BLaER1 treated with 17β-estradiol and CSF1 and Interleukin-3, amounts not matched to agents 10 nM and 100 nM (cell line): Measurements from ENCODE around the gene TDRD7.
"Not testable (repeated sequence)": the region's sequence is repeated elsewhere in the genome, so short reads cannot be mapped to it uniquely, and the experiment has no call there.

Experiments used
- H3K27ac ChIP-seq, 11 experiments: shearing (Covaris generic); formaldehyde crosslinking; 2 replicates each; pipeline ENCODE4 v1.8.1; 2022
- H3K27me3 ChIP-seq, 11 experiments: shearing (Covaris generic); formaldehyde crosslinking; 2 replicates each; pipeline ENCODE4 v1.8.1; 2022
- H3K36me3 ChIP-seq, 11 experiments: shearing (Covaris generic); formaldehyde crosslinking; 2 replicates each; pipeline ENCODE4 v1.8.1; 2022
- H3K4me1 ChIP-seq, 10 experiments: shearing (Covaris generic); formaldehyde crosslinking; 2 replicates each; pipeline ENCODE4 v1.8.1; 2022
- H3K4me2 ChIP-seq, 11 experiments: shearing (Covaris generic); formaldehyde crosslinking; 2 replicates each; pipeline ENCODE4 v1.8.1; 2022
- H3K4me3 ChIP-seq, 10 experiments: shearing (Covaris generic); formaldehyde crosslinking; 2 replicates each; pipeline ENCODE4 v1.8.1; 2022
- H3K9ac ChIP-seq, 11 experiments: shearing (Covaris generic); formaldehyde crosslinking; 2 replicates each; pipeline ENCODE4 v1.8.1; 2022
- H3K9me3 ChIP-seq, 11 experiments: shearing (Covaris generic); formaldehyde crosslinking; replicated peaks in 1 of 11; 2 replicates each; pipeline ENCODE4 v1.8.1; 2022
- H4K20me1 ChIP-seq, 11 experiments: shearing (Covaris generic); formaldehyde crosslinking; 2 replicates each; pipeline ENCODE4 v1.8.1; 2022
- Cebpa-rat ChIP-seq, 11 experiments: shearing (Covaris generic); IDR thresholded peaks; 2 replicates each; pipeline ENCODE4 v1.8.1; 2022

TDRD7 gene

GRCh38 chr9:97447001-97447400 is 35.1 kb downstream of the TDRD7 start:
- Histone ChIP-seq H3K9ac (no peak overlapping the region), H3K4me3 (no peak overlapping the region), H3K4me2 (no peak overlapping the region), H3K36me3 (peaks cover 0 to 70% (median 0%) of the 10 kb centered on the region in 11 experiments; a peak in 5 of 22 replicates), H3K9me3 (0 out of 22 replicates have a peak, but pooled peaks cover 0 to 5% (median 0%) of the 10 kb centered on the region in 11 experiments), H4K20me1 (no peaks in the 10 kb centered on the region), H3K27me3 (no peaks in the 10 kb centered on the region), H3K27ac (no peak overlapping the region), H3K4me1 (no peaks in the 10 kb centered on the region)
- no peak for TF ChIP-seq Cebpa-rat (IDR thresholded peaks at IDR 0.05)

- Histone ChIP-seq H3K9me3 (peaks cover 0 to 26% (median 0%) of the 10 kb centered on the region in 11 experiments; a peak in 11 of 22 replicates), H3K36me3 (peaks cover 0 to 50% (median 0%) of the 10 kb centered on the region in 11 experiments; a peak in 4 of 22 replicates)
- not testable (repeated sequence) for H3K27ac ChIP-seq, H3K4me3 ChIP-seq, H3K9ac ChIP-seq, H3K4me1 ChIP-seq, H3K27me3 ChIP-seq, H4K20me1 ChIP-seq, H3K4me2 ChIP-seq
These were observed 41.7 kb downstream of the TDRD7 start for GRCh38 chr9:97453573-97453972.

DNA sequence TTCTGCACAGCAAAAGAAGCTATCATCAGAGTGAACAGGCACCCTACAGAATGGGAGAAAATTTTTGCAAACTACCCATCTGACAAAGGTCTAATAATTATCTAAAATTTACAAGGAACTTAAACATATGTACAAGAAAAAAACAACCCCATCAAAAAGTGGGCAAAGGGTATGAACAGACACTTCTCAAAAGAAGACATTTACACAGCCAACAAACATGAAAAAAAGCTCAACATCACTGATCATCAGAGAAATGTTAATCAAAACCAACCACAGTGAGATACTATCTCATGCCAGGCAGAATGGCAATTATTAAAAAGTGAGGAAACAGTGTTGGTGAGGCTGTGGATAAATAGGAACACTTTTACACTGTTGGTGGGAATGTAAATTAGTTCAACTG is 44.9 kb downstream of the TDRD7 start:
- not testable (repeated sequence) for H3K27ac ChIP-seq, H3K4me3 ChIP-seq, H3K4me2 ChIP-seq, H3K9ac ChIP-seq, H4K20me1 ChIP-seq, H3K27me3 ChIP-seq, H3K4me1 ChIP-seq
- Histone ChIP-seq H3K36me3 (peaks cover 0 to 39% (median 0%) of the 10 kb centered on the region in 11 experiments; a peak in 5 of 22 replicates), H3K9me3 (peaks cover 0 to 21% (median 0%) of the 10 kb centered on the region in 11 experiments; a peak in 11 of 22 replicates)

GRCh38 chr9:97459326-97459725 is 47.4 kb downstream of the TDRD7 start:
- no peaks in the 10 kb centered on the region for H4K20me1 ChIP-seq
- TF ChIP-seq Cebpa-rat (IDR thresholded peaks at IDR 0.05) = no peak
- H3K27me3 ChIP-seq = no peaks in the 10 kb centered on the region
- peaks cover 0 to 28% (median 0%) of the 10 kb centered on the region in 11 experiments; a peak in 5 of 22 replicates for H3K36me3 ChIP-seq
- H3K4me3 ChIP-seq = no peak overlapping the region
- no peak overlapping the region for H3K9ac ChIP-seq
- no peak overlapping the region for H3K4me2 ChIP-seq
- H3K27ac ChIP-seq = no peak overlapping the region
- peaks cover 0 to 16% (median 0%) of the 10 kb centered on the region in 11 experiments; a peak in 10 of 22 replicates for H3K9me3 ChIP-seq
- no peaks in the 10 kb centered on the region for H3K4me1 ChIP-seq

DNA sequence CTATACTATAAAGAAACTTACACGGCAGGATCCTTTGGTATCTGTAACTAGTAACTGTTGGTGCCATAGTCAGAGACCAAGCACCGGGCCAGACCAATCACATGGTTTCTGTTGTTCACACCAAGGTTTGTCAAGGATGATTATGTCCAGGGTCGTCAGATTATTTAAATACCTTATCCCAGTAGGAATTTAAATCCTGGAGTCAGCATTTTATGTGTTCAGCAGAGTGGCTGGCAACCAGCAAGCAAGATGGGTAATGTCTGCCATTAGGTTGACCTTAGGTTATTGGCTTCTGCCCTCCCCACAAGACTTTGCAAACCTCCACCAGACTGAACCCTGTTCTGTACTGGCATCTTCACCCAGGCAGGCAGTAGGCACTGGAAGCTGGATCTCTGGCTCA is 50.3 kb downstream of the TDRD7 start:
- Histone ChIP-seq H3K27ac (no peak overlapping the region), H4K20me1 (no peaks in the 10 kb centered on the region), H3K36me3 (peaks cover 0 to 53% (median 0%) of the 10 kb centered on the region in 11 experiments; a peak in 5 of 22 replicates), H3K4me1 (no peaks in the 10 kb centered on the region), H3K27me3 (no peaks in the 10 kb centered on the region), H3K4me2 (no peak overlapping the region), H3K9ac (no peak overlapping the region), H3K4me3 (no peak overlapping the region), H3K9me3 (no peaks in the 10 kb centered on the region; a peak in 1 of 22 replicates)
- TF ChIP-seq Cebpa-rat (IDR thresholded peaks at IDR 0.05) = no peak

GRCh38 chr9:97462914-97463313 is 51.0 kb downstream of the TDRD7 start:
- H3K9ac ChIP-seq = no peak overlapping the region
- no peaks in the 10 kb centered on the region for H4K20me1 ChIP-seq
- H3K27me3 ChIP-seq = no peaks in the 10 kb centered on the region
- no peak overlapping the region for H3K4me3 ChIP-seq
- no peak for TF ChIP-seq Cebpa-rat (IDR thresholded peaks at IDR 0.05)
- H3K27ac ChIP-seq = no peak overlapping the region
- H3K9me3 ChIP-seq = no peaks in the 10 kb centered on the region
- H3K36me3 ChIP-seq = peaks cover 0 to 56% (median 0%) of the 10 kb centered on the region in 11 experiments; a peak in 5 of 22 replicates
- no peaks in the 10 kb centered on the region for H3K4me1 ChIP-seq
- no peak overlapping the region for H3K4me2 ChIP-seq

DNA sequence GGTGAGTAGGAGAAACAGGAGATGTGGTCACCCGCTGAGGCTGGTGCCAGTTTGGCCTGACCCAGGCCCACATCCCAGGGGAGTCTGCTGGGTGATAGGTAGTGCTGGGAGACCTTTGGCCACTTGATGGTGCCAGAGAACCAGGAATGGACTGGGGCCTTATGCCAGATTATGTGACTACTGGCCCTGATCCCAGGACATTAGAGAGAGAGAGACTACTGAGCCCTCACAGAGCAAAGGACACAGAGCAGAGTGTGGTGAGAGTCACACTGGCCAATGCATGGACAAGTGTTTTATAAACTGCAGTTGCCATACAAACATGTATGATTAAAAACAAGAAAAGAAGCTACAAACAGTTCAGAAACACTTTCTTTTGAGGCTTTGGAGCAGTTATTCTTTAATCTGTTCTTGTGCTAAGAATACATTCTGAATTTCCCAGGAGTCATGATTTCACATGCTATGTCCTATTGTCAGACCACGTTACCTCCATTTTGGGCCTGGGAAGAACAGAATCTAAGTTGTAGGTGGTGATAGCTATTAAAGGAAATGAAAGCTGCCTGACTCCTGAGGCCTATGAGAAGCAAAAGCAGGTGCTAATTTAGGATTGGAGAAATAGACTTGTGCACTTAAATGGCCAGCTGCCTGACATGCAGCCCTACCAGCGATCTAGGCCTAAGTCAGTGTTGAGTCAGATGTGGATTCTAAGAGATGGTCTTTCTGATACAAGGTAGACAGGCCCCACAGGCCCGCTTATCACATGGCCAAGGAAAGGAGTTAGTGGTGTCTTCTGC is 57.0 kb downstream of the TDRD7 start:
- 0 out of 22 replicates have a peak overlapping the region, but pooled peaks of 2 of the 11 experiments have one; percentile 13 to 29 for H3K9ac ChIP-seq
- no peaks in the 10 kb centered on the region for H3K27me3 ChIP-seq
- no peaks in the 10 kb centered on the region; a peak in 1 of 22 replicates for H4K20me1 ChIP-seq
- no peak overlapping the region for H3K27ac ChIP-seq
- H3K4me2 ChIP-seq = no peak overlapping the region
- H3K4me3 ChIP-seq = no peak overlapping the region
- no peak for TF ChIP-seq Cebpa-rat (IDR thresholded peaks at IDR 0.05)
- no peaks in the 10 kb centered on the region for H3K9me3 ChIP-seq
- no peaks in the 10 kb centered on the region for H3K4me1 ChIP-seq
- H3K36me3 ChIP-seq = peaks cover 0 to 67% (median 3%) of the 10 kb centered on the region in 11 experiments; a peak in 6 of 22 replicates

DNA sequence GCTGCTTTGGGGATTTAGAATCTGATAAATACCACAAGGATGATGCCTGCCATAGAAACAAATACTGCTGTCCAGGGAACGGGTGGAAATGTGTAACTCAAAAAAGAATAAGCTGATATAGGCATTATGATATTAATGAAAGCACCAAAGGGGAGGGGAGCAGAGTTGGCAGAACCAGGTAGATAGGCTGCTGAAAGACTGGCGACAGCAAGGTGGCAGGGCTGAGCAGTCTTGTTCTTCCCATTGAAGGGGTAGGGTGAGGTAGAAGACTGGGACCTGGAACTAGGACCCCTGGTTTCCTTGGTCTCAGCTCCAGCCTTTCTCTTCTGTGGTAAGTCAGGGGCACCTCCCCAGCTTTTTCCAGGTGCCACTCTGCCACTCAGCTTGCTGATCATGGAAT is 58.2 kb downstream of the TDRD7 start:
- Histone ChIP-seq H3K36me3 (peaks cover 0 to 73% (median 6%) of the 10 kb centered on the region in 11 experiments; a peak in 10 of 22 replicates), H3K4me1 (no peaks in the 10 kb centered on the region), H3K9ac (no peak overlapping the region), H4K20me1 (no peaks in the 10 kb centered on the region; a peak in 1 of 22 replicates), H3K27me3 (no peaks in the 10 kb centered on the region), H3K4me2 (no peak overlapping the region), H3K4me3 (no peak overlapping the region), H3K9me3 (no peaks in the 10 kb centered on the region), H3K27ac (no peak overlapping the region)
- TF ChIP-seq Cebpa-rat (IDR thresholded peaks at IDR 0.05) = no peak

DNA sequence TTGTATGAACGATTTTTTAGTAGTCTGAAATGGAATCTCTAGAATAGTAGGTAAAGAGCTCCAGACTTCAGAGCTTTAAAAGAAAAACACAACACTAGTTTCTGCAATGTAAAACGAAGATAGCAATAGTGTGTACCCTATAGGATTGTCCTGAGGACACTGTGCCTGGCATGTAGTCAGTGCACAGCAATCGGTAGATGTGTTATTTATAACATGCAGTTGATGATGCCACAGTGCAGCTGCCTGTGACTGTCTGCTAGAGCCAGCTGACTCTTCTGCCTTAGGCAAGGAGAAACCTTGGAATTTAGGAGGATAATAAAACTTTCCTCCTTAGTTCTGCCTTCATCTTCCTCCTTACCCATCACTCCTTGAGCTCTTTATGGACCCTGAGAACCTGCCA is 61.8 kb downstream of the TDRD7 start:
- Histone ChIP-seq H3K9ac (no peak overlapping the region), H3K27me3 (no peaks in the 10 kb centered on the region), H3K36me3 (peaks cover 0 to 72% (median 8%) of the 10 kb centered on the region in 11 experiments; a peak in 12 of 22 replicates), H3K4me3 (no peak overlapping the region), H3K4me2 (no peak overlapping the region), H4K20me1 (no peaks in the 10 kb centered on the region), H3K9me3 (no peaks in the 10 kb centered on the region), H3K4me1 (no peaks in the 10 kb centered on the region), H3K27ac (no peak overlapping the region)
- no peak for TF ChIP-seq Cebpa-rat (IDR thresholded peaks at IDR 0.05)
